Central memory CD4-positive, alpha-beta T cell (primary cell): ENCODE measurements around the gene CD81.

ENCODE experiments used
- DNase-seq: peaks from one replicate; pipeline ENCODE4 v3.0.0; 2022

CD81 gene

GRCh38 chr11:2442589-2442988, 65.5 kb downstream of the CD81 start:
- peak; percentile 77 for DNase-seq

- DNase-seq = no peak
These were observed 66.3 kb downstream of the CD81 start for GRCh38 chr11:2443406-2443805.

- DNase-seq = peak; percentile 59
These were observed 67.0 kb downstream of the CD81 start, which contains the start of gene TRPM5 for GRCh38 chr11:2443881-2444820. Gene TRPM5, minus strand, starts transcription at chr11:2444514. Its CDS starts 21,478 bp downstream, at chr11:2423036.

GRCh38 chr11:2444821-2445745, 68.0 kb downstream of the CD81 start, which contains the start of gene KCNQ1:
Gene KCNQ1, plus strand, starts transcription at chr11:2445008. Its CDS starts 91 bp downstream, at chr11:2445099.
- no peak for DNase-seq

GRCh38 chr11:2445746-2446551, 68.8 kb downstream of the CD81 start:
- DNase-seq = no peak

GRCh38 chr11:2446590-2447252, 69.6 kb downstream of the CD81 start:
- no peak for DNase-seq
